NCI-H2107 treated with DMSO at 0.1 percent for 48 hours (cell line): ENCODE data around the gene CUTA.

ENCODE experiments used
- DNase-seq: peaks from one replicate; lab custom pipeline; 2025; ENCODE audit not compliant: unreplicated experiment; lab: John Stamatoyannopoulos, UW

The CUTA gene

GRCh38 chr6:33417903-33418689, at the start of gene CUTA:
Gene CUTA, minus strand, starts transcription at chr6:33418107. Its CDS starts 107 bp downstream, at chr6:33418000.
- DNase-seq: peak; percentile 91

- DNase-seq: no peak
Observed at GRCh38 chr6:33467091-33467490, 49.2 kb upstream of the CUTA start.

DNA sequence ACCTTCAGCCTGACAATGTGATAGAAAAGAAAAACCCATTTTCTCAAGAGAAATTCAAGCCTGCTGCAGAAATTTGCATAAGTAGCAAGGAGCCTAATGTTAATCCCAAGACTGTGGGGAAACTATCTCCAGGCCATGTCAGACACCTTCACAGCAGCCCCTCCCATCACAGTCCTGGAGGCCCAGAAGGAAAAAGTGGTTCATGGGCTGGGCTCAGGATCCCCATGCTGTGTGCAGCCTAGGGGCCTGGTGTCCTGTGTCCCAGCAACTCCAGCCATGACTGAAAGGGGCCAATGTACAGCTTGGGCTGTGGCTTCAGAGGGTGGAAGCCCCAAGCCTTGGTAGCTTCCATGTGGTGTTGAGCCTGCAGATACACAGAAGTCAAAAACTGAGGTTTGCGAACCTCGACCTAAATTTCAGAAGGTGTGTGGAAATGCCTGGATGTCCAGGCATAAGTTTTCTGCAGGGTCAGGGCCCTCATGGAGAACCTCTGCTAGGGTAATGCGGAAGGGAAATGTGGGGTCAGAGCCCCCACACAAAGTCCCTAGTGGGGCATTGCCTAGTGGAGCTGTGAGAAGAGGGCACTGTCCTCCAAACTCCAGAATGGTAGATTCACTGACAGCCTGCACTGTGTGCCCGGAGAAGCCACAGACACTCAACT, 48.3 kb upstream of the CUTA start:
- no peak for DNase-seq

DNA sequence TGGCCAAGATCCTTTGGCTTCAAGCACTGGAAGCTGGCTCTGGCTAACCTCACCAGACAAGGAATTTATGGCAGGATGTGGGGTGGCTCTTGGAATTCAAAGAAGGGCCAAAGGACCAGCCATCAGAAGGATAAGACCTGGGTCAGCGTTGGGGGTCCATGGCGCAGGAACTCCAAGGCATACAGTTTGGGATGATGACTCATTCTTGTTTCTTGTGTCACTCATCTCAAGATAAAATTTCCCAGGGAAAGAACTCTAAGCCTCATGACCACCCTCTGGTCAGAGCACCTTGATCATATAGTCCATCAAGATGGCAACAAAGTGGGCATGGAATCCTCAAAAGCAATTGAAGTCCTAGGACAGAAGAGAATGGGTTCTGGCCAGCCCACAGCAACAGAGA, 41.3 kb upstream of the CUTA start:
- DNase-seq: no peak

DNA sequence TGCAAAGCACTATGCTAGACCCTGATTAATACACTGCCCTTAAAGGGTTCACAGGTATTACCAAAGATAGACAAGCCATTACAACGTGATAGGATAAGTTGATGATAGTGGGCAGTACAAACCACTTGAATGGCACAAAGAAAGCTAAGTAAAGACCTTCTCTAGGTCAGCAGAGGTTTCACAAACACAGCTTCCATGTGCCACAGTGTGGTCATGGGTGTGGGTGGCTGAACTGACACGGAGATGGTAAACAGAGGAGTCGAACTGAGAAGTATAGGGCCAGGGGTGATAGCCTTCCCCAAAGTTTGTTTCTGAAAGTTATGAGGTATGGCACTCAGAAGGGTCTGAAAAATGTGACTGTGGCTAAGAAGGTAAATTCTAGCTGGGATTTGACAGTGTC, 40.8 kb upstream of the CUTA start:
- no peak for DNase-seq

GRCh38 chr6:33456156-33456555, 38.2 kb upstream of the CUTA start:
- no peak for DNase-seq

- DNase-seq: no peak
Observed at GRCh38 chr6:33455051-33455450, 37.1 kb upstream of the CUTA start.

DNA sequence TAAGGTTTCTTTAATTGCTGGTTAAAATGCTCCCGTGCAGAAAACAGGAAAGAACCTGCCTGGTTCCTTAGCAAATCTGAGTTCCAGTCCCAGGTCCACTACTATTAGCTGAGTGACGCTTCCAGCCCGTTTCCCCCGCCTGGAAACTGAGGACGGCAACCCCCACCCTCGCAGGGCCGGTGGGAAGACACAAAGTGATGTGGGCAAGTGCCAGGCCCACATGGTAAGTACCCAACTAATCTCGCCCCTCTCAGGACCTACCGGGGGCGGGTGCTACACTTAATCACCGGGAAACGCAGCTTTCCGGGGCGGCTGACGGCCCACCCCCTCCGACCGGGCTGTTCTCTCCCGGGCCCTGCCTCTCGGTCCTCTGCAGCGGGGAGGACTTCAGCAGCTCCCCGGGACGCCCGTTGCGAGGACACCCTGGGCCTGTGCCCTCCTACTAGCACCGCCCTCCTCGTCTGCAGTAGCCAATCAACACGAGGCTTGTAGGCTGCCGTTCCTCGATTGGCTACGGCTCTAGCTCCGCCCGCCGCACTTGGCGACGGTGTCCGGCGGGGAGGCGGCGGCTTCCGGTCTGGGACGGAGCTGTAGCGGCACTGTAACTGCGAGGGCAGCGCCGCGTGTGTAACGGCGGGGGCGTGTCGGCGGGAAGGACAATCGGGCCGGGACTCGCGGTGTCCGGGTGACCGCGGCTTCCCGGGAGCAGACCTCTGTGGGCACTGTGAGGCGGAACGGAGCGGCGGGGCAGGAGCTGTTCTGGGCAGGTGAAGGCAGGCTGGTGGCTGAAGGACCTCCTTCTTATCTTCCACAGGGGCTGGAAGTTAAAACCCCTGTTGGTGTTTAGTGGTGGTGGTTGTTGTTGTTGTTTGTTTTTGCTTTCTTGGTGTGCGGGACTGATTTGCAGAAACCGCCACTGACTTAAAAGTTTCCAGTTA, 36.4 kb upstream of the CUTA start, which contains the start of gene ZBTB9:
ZBTB9 (plus strand) TSS at position 568 of the 938 bp plus-strand sequence. CDS start 525 bp downstream, outside the sequence.
- DNase-seq: peak; percentile 68

DNA sequence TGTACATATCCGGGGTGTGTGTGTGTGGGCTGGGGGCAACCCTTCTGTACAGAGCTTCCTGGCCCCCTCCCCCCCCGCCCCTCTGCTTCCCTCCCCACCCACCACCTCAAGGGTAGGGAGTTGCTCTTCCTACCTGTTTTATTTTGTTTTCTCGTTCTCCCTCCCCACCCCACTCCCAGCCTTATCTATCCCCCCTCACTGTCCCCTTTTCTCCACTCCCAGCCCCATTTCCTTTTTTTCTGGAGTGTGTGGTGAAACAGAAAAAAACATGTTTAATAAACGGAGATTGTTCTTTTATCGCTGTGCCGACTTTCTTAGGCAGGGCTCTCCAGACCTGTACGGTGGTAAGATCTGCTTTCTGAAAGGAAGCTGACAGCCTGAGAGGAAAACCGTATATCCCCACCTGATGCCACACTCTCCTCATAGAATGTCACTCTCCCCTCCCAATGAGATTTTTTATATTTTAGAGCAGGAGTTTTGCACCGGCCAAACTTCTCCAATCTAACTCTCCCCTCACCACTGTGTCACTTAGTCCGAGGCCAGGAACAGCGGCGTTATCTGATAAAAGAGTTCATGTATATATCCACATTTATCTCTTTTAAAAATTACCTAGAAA, 35.6 kb upstream of the CUTA start:
- no peak for DNase-seq

DNA sequence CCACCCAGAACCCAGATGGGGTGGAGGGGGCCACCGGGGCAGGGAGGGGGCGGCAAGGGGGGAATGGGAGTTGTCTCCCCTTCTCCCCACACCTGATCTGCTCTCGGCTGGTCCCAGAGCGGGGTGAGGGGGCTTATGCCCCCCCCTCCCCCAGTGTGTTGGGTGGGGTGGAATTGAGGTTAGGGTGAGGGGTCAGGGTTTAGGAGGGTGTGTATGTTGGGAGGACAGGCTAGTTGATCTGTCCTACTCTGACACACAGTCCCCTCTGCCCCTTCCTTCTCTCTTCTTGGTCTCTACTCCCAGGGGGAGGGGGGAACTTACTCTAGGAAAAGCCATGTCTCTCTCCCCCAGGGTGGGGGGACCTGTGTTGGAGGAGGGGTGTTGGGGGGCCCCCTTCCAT, 34.6 kb upstream of the CUTA start:
- DNase-seq: no peak

GRCh38 chr6:33451606-33452005, 33.7 kb upstream of the CUTA start:
- DNase-seq: no peak

GRCh38 chr6:33450434-33450833, 32.5 kb upstream of the CUTA start:
- no peak for DNase-seq

DNA sequence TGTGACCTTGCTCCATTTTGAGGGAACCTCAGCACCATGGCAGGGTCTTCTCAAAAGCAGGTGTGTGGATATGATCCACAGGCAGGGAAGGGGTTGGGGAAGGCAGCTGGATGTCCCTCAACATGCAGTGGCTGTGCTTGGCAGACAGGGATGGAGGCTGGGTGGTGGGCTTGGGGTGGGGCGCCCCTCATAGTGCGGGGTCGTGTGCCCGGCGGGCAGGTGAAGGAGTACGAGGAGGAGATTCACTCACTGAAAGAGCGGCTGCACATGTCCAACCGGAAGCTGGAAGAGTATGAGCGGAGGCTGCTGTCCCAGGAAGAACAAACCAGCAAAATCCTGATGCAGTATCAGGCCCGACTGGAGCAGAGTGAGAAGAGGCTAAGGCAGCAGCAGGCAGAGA, 28.4 kb upstream of the CUTA start:
- DNase-seq: no peak

DNA sequence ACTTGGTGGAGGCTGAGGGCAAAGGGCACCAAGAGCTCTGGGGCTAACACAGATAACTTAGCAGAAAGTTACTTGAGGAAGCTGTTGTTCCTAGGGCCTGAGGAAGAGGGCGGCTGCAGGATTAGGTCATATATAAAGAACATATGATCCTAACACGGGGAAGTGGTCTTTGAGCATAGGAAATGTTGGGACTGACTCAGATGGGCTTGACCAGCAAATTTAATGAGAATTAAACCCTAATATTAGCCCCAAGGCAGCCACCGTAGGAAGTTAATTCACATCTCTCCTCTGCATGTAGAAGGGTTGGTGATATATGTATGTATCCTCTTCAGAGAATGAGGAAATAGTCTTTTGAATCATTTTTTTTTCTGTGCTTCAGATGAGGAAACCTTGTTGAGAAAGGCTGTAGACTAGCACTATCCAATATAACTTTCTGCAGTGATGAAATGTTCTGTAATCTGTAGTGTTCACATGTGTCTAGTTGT, 27.3 kb upstream of the CUTA start:
- DNase-seq: no peak

DNA sequence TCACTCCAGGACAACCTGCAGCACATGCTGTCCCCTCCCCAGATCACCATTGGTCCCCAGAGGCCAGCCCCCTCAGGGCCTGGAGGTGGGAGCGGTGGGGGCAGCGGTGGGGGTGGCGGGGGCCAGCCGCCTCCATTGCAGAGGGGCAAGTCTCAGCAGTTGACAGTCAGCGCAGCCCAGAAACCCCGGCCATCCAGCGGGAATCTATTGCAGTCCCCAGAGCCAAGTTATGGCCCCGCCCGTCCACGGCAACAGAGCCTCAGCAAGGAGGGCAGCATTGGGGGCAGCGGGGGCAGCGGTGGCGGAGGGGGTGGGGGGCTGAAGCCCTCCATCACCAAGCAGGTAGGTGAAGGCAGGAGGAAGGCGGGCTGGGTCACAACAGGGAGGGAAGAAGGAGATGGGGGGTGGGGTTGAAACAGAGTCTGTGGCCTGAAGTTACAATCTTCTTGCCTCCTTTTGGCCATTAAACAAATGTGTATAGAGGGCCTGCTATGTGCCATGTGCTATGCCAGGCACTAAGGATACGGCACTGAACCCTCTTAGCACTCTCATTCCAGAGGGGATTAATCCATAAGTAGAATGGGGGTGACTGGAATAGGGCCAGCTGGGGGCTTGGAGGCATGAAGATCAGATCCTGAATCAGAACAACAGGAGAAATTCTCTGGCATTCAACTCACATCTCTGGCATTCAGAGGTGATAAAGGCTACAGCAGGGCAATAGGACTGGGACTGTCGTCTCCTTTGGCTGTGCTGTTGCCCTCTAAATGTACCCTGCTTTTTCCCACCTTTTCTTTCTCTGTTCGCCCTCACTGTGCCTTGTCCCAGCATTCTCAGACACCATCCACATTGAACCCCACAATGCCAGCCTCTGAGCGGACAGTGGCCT, 26.0 kb upstream of the CUTA start:
- no peak for DNase-seq

DNA sequence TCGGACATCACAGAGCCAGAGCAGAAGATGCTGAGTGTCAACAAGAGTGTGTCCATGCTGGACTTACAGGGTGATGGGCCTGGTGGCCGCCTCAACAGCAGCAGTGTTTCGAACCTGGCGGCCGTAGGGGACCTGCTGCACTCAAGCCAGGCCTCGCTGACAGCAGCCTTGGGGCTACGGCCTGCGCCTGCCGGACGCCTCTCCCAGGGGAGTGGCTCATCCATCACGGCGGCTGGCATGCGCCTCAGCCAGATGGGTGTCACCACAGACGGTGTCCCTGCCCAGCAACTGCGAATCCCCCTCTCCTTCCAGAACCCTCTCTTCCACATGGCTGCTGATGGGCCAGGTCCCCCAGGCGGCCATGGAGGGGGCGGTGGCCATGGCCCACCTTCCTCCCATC, 25.1 kb upstream of the CUTA start:
- no peak for DNase-seq

- DNase-seq: no peak
Observed at GRCh38 chr6:33442283-33442682, 24.4 kb upstream of the CUTA start.

DNA sequence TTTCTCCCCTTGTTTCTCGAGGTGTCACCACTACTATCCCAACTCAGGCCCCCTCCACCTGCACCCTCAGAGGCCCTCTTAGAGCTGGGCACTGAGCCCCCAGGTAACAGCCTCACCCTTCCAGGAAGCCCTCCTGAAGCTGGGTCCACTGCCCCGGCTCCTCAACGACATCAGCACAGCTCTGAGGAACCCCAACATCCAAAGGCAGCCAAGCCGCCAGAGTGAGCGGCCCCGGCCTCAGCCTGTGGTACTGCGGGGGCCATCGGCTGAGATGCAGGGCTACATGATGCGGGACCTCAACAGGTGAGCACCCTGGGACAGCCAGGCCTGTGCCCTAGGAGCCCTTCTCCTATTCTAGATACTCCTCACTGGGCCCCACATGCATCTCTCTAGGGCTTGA, 23.6 kb upstream of the CUTA start:
- no peak for DNase-seq

DNA sequence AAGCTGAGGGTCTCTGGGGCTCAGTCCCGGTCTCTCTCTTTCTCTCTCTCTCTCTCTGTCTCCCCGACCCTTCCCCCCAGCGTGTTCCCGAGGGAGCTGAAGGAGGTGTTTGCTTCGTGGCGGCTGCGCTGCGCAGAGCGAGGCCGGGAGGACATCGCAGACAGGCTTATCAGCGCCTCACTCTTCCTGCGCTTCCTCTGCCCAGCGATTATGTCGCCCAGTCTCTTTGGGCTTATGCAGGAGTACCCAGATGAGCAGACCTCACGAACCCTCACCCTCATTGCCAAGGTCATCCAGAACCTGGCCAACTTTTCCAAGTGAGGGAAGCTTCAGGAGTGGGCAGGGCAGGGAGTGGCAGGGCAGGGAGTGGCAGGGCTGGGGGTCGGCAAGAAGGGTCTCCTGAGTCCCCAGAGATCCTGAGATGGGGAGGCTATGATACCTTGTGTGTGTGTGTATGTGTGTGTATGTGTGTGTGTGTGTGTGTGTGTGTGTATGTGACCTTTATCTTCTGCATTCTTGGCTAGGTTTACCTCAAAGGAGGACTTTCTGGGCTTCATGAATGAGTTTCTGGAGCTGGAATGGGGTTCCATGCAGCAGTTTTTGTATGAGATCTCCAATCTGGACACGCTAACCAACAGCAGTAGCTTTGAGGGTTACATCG, 22.9 kb upstream of the CUTA start:
- DNase-seq: no peak
